ENCODE measurements around the gene ZPBP. TPM values are rescaled to one million over a fixed set of nuclear protein-coding genes. Genes with fewer than 3 reads are reported as not detected.

ZPBP gene
- total and polyA plus RNA-seq, 4 donors: 0.05 to 0.17 (median 0.14) TPM; not detected in 1

GRCh38 chr7:49980465-49980864, 112.6 kb downstream of the ZPBP start:
- Histone ChIP-seq H3K4me3 (ENCODE audit: low read depth in 1 of 3, low read length in 3 of 3) (no peak overlapping the region), H3K4me1 (ENCODE audit: control insufficient read depth in 4 of 4, insufficient read depth in 4 of 4, low read length in 3 of 4) (no peaks in the 10 kb centered on the region), H3K9me3 (ENCODE audit: control insufficient read depth in 4 of 4, low read length in 3 of 4) (no peaks in the 10 kb centered on the region), H3K27me3 (ENCODE audit: control insufficient read depth in 4 of 4, insufficient read depth in 4 of 4, low read length in 3 of 4) (no peaks in the 10 kb centered on the region), H3K9ac (ENCODE audit: low read depth in 1 of 2, low read length in 2 of 2) (no peak overlapping the region), H3K36me3 (ENCODE audit: control insufficient read depth in 4 of 4, insufficient read depth in 3 of 4, low read depth in 1 of 4, low read length in 3 of 4) (no peaks in the 10 kb centered on the region), H3K27ac (ENCODE audit: low read depth in 1 of 2, low read length in 2 of 2) (no peak overlapping the region)
- WGBS: 84% methylated on average over 9 of the region's 9 CpGs
- DNase-seq (ENCODE audit: low spot score): no peak
- TF ChIP-seq REST (IDR thresholded peaks at IDR 0.05) (no peak), ZBTB33 (IDR thresholded peaks at IDR 0.05) (no peak), EGR1 (IDR thresholded peaks at IDR 0.05; ENCODE audit: low read depth in 2 of 2) (no peak), MAX (IDR thresholded peaks at IDR 0.05) (no peak), SP1 (IDR thresholded peaks at IDR 0.05) (no peak), HNF4A (conservative IDR thresholded peaks at IDR 0.05) (no peak), RXRA (IDR thresholded peaks at IDR 0.05) (no peak), FOXA2 (IDR thresholded peaks at IDR 0.05) (no peak), GABPA (IDR thresholded peaks at IDR 0.05 in 1 of 2, conservative IDR thresholded peaks at IDR 0.05 in 1 of 2) (no peak), YY1 (IDR thresholded peaks at IDR 0.05) (no peak), CTCF (IDR thresholded peaks at IDR 0.05; ENCODE audit: low read depth, low read length, missing input control) (no peak), RAD21 (IDR thresholded peaks at IDR 0.05) (no peak), TAF1 (conservative IDR thresholded peaks at IDR 0.05) (no peak), FOXA1 (IDR thresholded peaks at IDR 0.05) (no peak), JUND (IDR thresholded peaks at IDR 0.05) (no peak), NR2F2 (IDR thresholded peaks at IDR 0.05) (no peak), ATF3 (IDR thresholded peaks at IDR 0.05) (no peak)

GRCh38 chr7:49976238-49976637, 116.8 kb downstream of the ZPBP start:
- WGBS: 58% methylated on average over 1 of the region's 1 CpG
- H3K9ac ChIP-seq (ENCODE audit: low read depth in 1 of 2, low read length in 2 of 2): no peak overlapping the region
- H3K4me1 ChIP-seq (ENCODE audit: control insufficient read depth in 4 of 4, insufficient read depth in 4 of 4, low read length in 3 of 4): no peaks in the 10 kb centered on the region
- H3K27ac ChIP-seq (ENCODE audit: low read depth in 1 of 2, low read length in 2 of 2): no peak overlapping the region
- TF ChIP-seq HNF4G (IDR thresholded peaks at IDR 0.05): no peak
- TF ChIP-seq FOXA1 (IDR thresholded peaks at IDR 0.05): no peak
- no peak for TF ChIP-seq GABPA (IDR thresholded peaks at IDR 0.05 in 1 of 2, conservative IDR thresholded peaks at IDR 0.05 in 1 of 2)
- no peak for TF ChIP-seq HNF4A (conservative IDR thresholded peaks at IDR 0.05)
- no peak for TF ChIP-seq CTCF (IDR thresholded peaks at IDR 0.05; ENCODE audit: low read depth, low read length, missing input control)
- TF ChIP-seq JUND (IDR thresholded peaks at IDR 0.05): no peak
- no peak for TF ChIP-seq ZBTB33 (IDR thresholded peaks at IDR 0.05)
- no peak for TF ChIP-seq TAF1 (conservative IDR thresholded peaks at IDR 0.05)
- no peak for TF ChIP-seq ATF3 (IDR thresholded peaks at IDR 0.05)
- no peak for DNase-seq (ENCODE audit: low spot score)
- H3K36me3 ChIP-seq (ENCODE audit: control insufficient read depth in 4 of 4, insufficient read depth in 3 of 4, low read depth in 1 of 4, low read length in 3 of 4): no peaks in the 10 kb centered on the region
- H3K9me3 ChIP-seq (ENCODE audit: control insufficient read depth in 4 of 4, low read length in 3 of 4): no peaks in the 10 kb centered on the region
- H3K4me3 ChIP-seq (ENCODE audit: low read depth in 1 of 3, low read length in 3 of 3): no peak overlapping the region
- H3K27me3 ChIP-seq (ENCODE audit: control insufficient read depth in 4 of 4, insufficient read depth in 4 of 4, low read length in 3 of 4): no peaks in the 10 kb centered on the region

All from liver (tissue), 9 donors.